AG08396 (cell line): ENCODE data around the gene DYRK1A.

Experiments
- DNase-seq: peaks from one replicate; pipeline ENCODE4 v3.0.0; 2012; ENCODE audit warnings: low spot score, mixed read lengths

Gene DYRK1A

GRCh38 chr21:37550618-37551330, 184.2 kb downstream of the DYRK1A start:
- DNase-seq, result no peak

DNA sequence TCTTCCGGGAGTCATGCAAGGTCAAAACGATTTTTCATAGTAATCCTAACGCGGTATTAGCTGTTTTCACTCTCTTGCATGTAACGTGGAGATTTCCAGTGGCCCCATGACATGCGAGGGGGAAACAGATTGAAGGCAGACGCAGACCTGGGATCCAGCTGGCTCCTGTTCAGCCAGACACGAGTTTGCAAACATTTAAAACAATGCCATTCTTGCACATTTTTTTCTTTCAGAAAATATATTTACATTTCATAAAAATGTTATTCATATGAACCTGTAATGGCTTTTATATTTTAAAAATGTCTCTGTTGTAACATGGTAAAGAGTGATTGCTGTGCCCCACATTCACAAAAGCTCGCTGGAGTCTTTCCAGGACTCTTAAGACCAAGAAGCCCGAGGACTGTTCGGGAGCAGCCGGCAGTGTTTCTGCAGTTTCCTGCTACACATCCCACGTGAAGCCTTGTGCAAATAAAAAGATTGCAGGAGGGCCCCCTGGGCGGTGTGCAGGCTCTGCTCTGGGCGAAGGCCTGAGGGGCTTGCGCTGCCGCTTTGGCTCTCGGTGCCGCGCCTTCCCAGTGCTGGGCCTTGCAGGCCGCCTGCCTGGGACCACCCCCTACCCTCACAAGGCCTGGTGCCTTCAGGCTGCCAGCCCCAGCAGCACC, 184.9 kb downstream of the DYRK1A start:
- DNase-seq, result no peak

DNA sequence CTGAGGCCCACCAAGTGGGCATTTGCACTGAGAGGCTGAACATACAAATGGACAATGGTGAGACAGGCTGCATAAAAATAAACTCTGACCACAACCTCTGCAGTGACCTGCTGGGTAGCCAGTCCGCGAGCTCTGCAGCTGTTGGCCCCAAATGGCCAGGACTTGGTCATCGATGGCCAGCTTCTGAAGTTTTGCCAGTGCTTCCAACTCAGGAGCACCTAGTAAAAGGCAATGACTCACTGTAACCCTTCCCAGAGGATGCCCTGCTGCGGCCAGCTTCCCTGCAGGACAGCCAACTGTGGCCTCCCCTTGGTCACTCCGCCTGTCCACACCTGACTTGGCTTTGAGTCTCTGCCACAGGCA, 185.4 kb downstream of the DYRK1A start:
- no peak for DNase-seq

- no peak for DNase-seq
These were observed 186.0 kb downstream of the DYRK1A start for GRCh38 chr21:37552496-37553029.

GRCh38 chr21:37553078-37553481, 186.5 kb downstream of the DYRK1A start:
- DNase-seq, result no peak

- no peak for DNase-seq
These were observed 188.2 kb downstream of the DYRK1A start for GRCh38 chr21:37554661-37555379.

DNA sequence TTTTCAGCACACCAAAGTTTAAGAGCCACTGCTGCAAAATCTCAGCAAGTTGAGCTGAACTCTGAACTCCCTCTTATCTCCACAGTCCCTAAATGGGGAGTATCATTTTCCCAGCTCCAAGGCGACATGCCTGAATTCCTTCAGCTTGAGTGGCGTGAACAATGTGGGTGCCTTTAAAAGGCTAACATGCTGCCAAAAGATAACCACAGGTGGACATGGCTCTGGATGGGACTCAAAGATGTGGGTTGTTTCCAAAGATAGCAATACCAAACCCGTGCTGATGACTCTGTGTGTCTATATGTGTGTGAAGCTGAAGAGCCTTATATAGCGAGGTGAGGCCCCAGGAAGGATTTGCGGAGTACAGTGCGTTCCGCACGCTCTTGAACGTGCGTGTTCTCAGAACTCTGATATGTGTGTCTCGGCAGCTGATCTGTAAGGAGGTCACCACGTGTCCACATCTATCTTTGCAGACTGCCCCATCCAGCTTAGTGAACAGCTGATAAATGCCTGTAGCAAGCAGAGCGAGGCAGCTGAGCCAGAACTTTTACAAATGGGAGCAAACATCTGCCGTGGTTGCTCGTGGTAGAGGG, 189.2 kb downstream of the DYRK1A start:
- DNase-seq, result no peak

DNA sequence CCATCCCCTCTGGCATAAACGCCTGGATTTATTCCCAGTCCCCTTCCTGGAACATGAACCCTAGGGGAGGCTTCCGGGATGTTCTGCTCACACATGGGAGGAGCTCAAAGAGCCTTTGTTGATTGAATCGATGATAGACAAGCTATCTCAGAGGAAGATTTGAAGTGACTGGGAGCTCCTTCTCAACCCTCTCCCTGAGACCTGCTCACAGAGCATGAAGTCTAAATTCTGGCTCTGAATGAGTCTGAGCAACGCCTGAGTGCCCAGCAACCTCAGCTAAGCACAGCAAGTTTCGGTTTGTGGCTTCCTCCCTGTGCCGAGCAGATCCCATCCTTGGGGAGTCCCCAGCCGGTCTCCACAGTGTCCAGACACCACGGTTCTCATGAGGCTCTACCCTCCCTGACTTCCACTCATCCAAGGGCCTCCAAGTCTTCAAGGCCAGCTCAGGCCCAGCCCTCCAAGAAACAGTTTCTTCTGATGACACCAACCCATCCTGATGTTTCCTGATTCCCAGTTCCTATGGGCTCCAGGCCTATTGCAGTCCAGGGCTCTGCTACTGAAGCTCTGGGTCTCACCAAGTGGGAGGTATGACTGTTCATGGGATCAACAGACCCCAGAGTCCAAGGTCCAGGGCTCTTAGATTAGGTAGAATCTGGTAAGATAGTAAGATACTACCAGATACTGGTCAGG, 190.8 kb downstream of the DYRK1A start:
- DNase-seq, result no peak

DNA sequence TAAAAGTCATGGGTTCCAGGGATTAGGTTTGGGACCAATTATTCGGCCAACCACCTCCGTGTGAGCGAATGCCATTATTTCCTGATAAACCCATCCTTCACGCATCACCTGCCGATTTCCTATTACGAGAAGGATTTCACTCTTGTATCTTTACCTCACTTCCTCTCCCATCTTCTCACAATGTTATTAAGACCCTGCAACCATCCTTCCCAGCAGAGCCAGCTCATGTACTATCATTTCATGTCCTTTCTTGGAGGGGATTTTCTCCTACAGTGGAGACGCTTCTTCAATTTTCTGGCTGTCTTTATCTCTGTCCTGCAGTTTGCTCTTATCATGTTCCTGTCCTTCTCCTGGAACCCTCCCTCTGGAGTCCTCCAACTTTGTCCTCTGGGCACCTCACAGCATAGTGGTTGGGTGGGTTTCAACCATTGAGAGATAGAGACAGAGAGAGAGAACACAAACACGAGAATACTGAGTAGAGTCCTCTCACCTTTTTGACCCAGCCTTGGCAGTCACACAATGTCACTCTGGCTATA, 192.2 kb downstream of the DYRK1A start:
- no peak for DNase-seq

- no peak for DNase-seq
These were observed 193.8 kb downstream of the DYRK1A start for GRCh38 chr21:37560385-37560784.

DNA sequence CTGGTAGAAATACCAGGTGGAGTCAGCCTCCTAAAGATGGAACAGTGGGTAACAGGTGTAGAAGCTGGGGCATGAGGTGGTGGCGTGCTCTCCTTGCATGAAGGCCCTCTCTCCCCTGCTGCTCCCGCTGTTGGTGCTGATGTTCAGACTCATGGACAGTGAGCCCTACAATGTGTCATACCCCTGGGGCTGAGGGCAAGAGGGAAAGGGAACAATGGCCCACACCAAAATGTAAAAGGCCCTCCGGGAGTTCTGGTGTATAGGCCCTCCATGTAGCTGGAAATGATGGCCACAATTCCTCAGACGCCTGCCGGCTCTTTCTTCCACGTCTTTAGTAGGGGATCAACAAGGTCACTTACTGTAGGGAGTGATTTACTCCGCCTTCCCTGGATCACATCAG, 194.9 kb downstream of the DYRK1A start:
- DNase-seq, result no peak

- DNase-seq, result no peak
These were observed 195.7 kb downstream of the DYRK1A start for GRCh38 chr21:37561941-37562919.

GRCh38 chr21:37562920-37563640, 196.5 kb downstream of the DYRK1A start:
- DNase-seq, result no peak

GRCh38 chr21:37563641-37564340, 197.2 kb downstream of the DYRK1A start:
- peak; percentile 97 for DNase-seq

DNA sequence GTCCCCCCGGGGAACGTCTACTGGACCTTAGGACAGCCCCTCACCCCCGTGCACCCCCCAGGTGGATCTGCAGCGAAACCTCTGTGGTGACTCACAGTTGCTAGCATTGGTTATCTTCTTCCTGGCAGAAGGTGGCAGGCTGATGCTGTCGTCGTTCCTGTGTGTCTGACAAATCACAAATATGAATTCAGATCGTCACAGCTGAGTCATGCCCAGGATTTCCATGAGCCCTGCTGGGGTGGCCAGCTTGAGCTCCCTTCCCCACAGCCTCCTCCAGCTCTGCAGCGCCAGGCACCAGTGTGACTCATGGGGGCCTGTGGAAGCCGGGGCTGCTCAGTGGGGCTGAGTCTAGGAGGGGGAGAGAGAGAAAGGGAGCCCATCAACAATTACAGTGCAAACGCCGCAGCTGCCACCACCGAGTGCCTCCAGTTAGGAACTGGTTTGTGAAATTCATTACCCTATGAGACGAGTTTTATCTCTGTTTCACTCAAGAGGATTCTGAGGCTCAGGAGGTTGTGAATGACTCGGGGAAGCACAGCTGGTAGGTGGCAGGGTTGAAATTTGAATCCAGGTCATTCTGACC, 197.9 kb downstream of the DYRK1A start:
- peak; percentile 89 for DNase-seq

- DNase-seq, result no peak
These were observed 198.5 kb downstream of the DYRK1A start for GRCh38 chr21:37564924-37565529.

DNA sequence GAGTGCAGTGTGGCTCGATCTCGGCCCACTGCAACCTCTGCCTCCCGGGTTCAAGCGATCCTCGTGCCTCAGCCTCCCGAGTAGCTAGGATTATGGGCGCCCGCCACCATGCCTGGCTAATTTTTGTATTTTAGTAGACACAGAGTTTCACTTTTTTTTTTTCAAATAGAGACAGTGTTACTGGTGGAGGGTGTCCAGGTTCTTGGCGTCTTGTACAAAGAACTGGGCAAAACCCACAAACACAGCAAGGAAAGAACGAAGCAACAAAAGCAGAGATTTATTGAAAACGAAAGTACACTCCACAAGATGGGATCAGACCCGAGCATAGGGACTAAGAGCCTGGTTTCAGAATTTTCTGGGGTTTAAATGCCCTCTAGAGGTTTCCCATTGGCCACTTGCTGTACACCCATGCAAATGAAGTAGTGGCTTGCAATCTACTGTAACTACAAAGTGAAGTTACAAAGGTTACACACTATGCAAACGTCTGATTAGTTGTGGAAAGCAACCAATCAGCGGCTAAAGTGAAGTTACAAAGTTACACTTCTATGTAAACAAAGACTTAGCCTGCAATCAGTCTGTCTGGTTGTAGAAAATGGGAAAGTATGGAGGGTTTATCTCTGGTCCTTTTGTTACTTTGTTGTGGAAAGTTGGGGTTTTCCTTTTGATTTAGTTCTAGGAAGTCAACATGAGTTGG, 199.1 kb downstream of the DYRK1A start:
- DNase-seq, result no peak
